ENCODE results near the gene CCDC121.
"Not testable (repeated sequence)": the region's sequence is repeated elsewhere in the genome, so short reads cannot be mapped to it uniquely, and the experiment has no call there.

CCDC121 gene

GRCh38 chr2:27634291-27634690 is 5.5 kb upstream of the CCDC121 start:
- no peak for DNase-seq

- DNase-seq: not testable (repeated sequence)
Observed at GRCh38 chr2:27630257-27630656, 1.4 kb upstream of the CCDC121 start.

- no peak for DNase-seq
Observed at GRCh38 chr2:27627963-27628766, 647 bp downstream of the CCDC121 start.

GRCh38 chr2:27626921-27627320 is 1.9 kb downstream of the CCDC121 start:
- DNase-seq: not testable (repeated sequence)

- DNase-seq: not testable (repeated sequence)
Observed at GRCh38 chr2:27626323-27626722, 2.5 kb downstream of the CCDC121 start.

- no peak for DNase-seq
Observed at GRCh38 chr2:27624943-27625342, 3.9 kb downstream of the CCDC121 start.

GRCh38 chr2:27622921-27623384 is 5.9 kb downstream of the CCDC121 start:
- no peak for DNase-seq

GRCh38 chr2:27621524-27621923 is 7.3 kb downstream of the CCDC121 start:
- DNase-seq: no peak

- DNase-seq: no peak
Observed at GRCh38 chr2:27615316-27615715, 13.5 kb downstream of the CCDC121 start.

GRCh38 chr2:27613985-27614384 is 14.8 kb downstream of the CCDC121 start:
- no peak for DNase-seq

- no peak for DNase-seq
Observed at GRCh38 chr2:27606611-27607010, 22.2 kb downstream of the CCDC121 start.

- no peak for DNase-seq
Observed at GRCh38 chr2:27596627-27597026, 32.2 kb downstream of the CCDC121 start.

- not testable (repeated sequence) for DNase-seq
Observed at GRCh38 chr2:27595412-27595811, 33.4 kb downstream of the CCDC121 start.

GRCh38 chr2:27594020-27594703 is 34.6 kb downstream of the CCDC121 start:
- DNase-seq: not testable (repeated sequence)

- no peak for DNase-seq
Observed at GRCh38 chr2:27593240-27593639, 35.6 kb downstream of the CCDC121 start.

GRCh38 chr2:27591745-27592144 is 37.1 kb downstream of the CCDC121 start:
- DNase-seq: no peak

GRCh38 chr2:27588308-27588707 is 40.5 kb downstream of the CCDC121 start:
- no peak for DNase-seq

- DNase-seq: no peak
Observed at GRCh38 chr2:27587025-27587424, 41.8 kb downstream of the CCDC121 start.

- no peak for DNase-seq
Observed at GRCh38 chr2:27584597-27584996, 44.2 kb downstream of the CCDC121 start.

- no peak for DNase-seq
Observed at GRCh38 chr2:27583390-27583915, 45.4 kb downstream of the CCDC121 start.

GRCh38 chr2:27582695-27583389 is 46.0 kb downstream of the CCDC121 start, which contains the start of gene ZNF512:
Gene ZNF512, plus strand, starts transcription at chr2:27583042. Its CDS starts 71 bp downstream, at chr2:27583113.
- peak; percentile 90 for DNase-seq

- DNase-seq: no peak
Observed at GRCh38 chr2:27582129-27582694, 46.6 kb downstream of the CCDC121 start.
